NCI-H187 treated with DMSO at 0.1 percent for 48 hours (cell line): Measurements from ENCODE around the gene EFCAB13.
"Not testable (repeated sequence)": the region's sequence is repeated elsewhere in the genome, so short reads cannot be mapped to it uniquely, and the experiment has no call there.

Source experiments
- DNase-seq: peaks from one replicate; lab custom pipeline; 2025; lab: John Stamatoyannopoulos, UW

EFCAB13 gene

DNA sequence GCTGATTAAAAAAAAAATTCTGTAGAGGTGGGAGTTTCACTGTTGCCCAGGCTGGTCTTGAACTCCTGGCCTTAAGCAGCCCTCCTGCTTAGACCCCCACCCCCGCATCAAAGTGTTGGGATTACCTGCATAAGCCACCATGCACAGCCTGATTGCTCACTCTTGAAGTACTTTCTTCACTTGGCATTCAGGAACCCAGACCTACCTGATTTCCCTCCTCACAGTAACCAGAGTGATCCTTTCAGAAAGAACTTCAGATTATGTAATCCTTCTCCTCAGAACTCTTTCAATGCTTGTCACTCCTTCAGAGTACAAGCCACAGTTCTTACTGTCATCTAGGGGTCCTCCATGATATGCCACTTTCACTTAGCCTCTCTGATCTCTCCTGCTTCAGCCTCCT, 1.4 kb downstream of the EFCAB13 start:
- no peak for DNase-seq

- no peak for DNase-seq
Measured at GRCh38 chr17:47330548-47330947, 6.8 kb downstream of the EFCAB13 start.

DNA sequence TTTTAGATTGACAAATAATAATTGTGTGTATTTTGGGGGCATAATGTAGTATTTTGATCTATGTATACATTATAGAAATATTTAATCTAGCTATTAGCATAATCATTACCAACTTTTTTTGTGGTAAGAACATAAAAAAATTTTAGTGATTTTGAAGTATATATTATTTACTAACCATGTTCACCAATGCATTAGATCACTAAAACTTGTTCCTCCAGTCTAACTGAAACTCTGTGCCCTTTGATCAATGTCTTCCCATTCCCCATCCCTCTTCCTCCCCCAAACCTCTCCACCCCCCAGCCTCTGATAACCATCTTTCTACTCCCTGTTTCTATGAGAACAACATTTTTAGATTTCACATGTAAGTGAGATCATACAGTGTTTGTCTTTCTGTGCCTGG, 8.5 kb downstream of the EFCAB13 start:
- DNase-seq, result no peak

GRCh38 chr17:47335101-47335936, 11.6 kb downstream of the EFCAB13 start:
- no peak for DNase-seq

DNA sequence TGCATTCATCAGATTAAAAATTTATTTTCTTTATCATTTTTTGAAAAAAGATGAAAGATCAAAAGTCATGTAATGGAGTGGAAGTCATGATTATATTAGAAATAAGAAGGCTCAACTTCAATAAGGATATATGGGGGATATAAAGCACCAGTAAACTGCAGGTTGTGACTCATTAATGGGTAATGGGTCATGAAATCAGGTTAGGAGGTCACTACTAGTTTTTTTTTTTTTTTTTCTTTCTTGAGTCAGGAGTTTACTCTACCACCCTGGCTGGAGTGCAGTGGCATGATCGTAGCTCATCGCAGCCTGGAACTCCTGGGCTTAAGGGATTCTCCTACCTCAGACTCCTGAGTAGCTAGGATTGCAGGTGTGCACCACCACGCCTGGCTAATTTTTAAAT, 14.3 kb downstream of the EFCAB13 start:
- no peak for DNase-seq

DNA sequence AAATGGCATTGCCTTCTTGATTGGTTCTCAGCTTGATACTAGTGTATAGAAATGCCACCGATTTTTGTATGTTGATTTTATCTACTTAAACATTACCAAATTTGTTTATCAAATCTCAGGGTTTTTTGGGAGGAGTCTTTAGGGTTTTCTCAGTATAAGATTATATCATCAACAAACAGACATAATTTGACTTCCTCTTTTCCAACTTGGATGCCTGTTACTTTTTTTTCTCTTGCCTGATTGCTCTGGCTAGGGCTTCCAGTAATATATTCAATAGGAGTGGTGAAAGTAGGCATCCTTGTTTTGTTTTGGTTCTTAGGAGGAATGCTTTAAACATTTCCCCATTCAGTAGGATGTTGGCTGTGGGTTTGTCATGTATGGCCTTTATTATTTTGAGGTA, 29.1 kb downstream of the EFCAB13 start:
- DNase-seq, result no peak

DNA sequence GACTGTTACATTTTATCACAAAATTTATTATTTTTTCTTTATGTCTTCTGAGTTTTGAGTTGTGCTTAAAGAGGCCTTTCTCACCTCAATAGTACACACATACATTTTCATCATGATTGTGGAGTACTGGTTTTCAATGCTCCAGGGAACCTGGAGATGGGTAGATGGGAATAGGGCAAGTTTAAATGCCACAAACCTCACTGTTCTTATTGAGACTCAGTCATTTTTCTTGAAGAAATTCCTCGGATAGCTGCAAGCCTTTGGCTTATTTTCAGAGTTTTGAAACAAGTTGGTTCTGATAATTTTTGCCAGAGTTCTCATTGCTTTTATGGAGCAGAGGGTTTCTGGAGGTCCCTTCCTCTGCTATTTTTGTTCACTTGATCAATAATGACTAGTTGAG, 34.9 kb downstream of the EFCAB13 start:
- DNase-seq, result no peak

GRCh38 chr17:47363171-47363570, 39.4 kb downstream of the EFCAB13 start:
- DNase-seq, result no peak

- no peak for DNase-seq
Measured at GRCh38 chr17:47367257-47367656, 43.5 kb downstream of the EFCAB13 start.

- no peak for DNase-seq
Measured at GRCh38 chr17:47368262-47368661, 44.5 kb downstream of the EFCAB13 start.

DNA sequence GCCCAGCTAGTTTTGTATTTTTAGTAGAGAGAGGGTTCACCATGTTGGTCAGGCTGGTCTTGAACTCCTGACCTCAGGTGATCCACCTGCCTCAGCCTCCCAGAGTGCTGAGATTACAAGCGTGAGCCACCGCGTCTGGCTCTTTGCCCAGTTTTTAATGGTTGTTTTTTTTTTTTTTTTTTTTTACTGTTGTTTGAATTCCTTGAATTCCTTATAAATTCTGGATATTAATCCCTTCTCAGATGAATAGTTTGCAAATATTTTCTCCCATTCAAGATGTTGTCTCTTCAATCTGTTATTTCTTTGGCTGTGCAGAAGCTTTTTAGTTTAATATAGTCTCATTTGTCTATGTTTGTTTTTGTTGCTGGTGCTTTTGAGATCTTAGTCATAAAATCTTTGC, 47.1 kb downstream of the EFCAB13 start:
- not testable (repeated sequence) for DNase-seq

DNA sequence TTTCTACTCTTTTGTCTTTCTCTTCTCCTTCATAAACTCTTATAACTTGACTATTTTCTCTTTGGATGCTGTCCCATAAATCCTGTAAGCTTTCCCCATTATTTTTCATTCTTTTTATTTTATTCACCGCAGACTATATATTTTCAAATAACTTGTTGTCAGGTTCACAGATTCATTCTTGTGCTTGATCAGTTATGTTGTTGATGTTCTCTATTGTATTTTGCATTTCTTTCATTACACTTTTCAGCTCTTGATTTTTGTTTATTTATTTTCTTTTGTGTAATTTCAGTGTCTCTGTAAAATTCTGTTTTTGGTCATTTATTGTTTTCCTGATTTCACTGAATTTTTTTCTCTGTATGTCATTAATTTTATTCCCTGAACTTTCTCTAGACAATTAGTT, 49.2 kb downstream of the EFCAB13 start:
- DNase-seq, result no peak

- DNase-seq, result no peak
Measured at GRCh38 chr17:47376247-47376646, 52.5 kb downstream of the EFCAB13 start.

- no peak for DNase-seq
Measured at GRCh38 chr17:47388825-47389224, 65.1 kb downstream of the EFCAB13 start.

GRCh38 chr17:47397532-47398128, 73.9 kb downstream of the EFCAB13 start:
- DNase-seq, result not testable (repeated sequence)

GRCh38 chr17:47400333-47400732, 76.6 kb downstream of the EFCAB13 start:
- DNase-seq, result no peak

GRCh38 chr17:47401100-47401499, 77.3 kb downstream of the EFCAB13 start:
- DNase-seq, result no peak

DNA sequence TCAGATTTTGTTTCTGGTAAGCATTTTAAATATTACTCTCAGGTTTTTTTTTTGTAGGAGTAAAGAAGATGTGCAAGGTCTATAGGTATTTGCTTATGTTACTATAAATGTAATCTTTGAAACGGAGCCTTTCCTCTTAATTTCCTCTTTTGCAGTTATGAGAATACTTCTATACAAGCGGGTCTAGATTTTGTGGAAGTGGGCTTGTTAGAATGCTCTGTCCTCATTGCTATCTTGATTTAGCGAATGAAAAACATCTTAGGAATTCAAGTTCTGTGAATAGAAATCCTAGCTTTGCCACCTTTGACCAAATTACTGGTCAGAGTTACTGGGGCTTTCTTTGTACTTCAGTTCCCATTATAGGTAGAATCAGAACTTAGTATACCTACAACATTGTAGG, 80.3 kb downstream of the EFCAB13 start:
- DNase-seq, result no peak

GRCh38 chr17:47404875-47405274, 81.1 kb downstream of the EFCAB13 start:
- no peak for DNase-seq

- no peak for DNase-seq
Measured at GRCh38 chr17:47413872-47414271, 90.1 kb downstream of the EFCAB13 start.

- no peak for DNase-seq
Measured at GRCh38 chr17:47414612-47415011, 90.9 kb downstream of the EFCAB13 start.

GRCh38 chr17:47423406-47424295, 99.9 kb downstream of the EFCAB13 start:
- DNase-seq, result no peak

GRCh38 chr17:47425233-47425632, 101.5 kb downstream of the EFCAB13 start:
- not testable (repeated sequence) for DNase-seq
